Mesodermal cell (in vitro differentiated cells): ENCODE results near the gene UGT1A6.

Experiments used
- H3K27ac ChIP-seq: 2 replicates; pipeline ENCODE4 v1.7.0; 2013; ENCODE audit warnings: mild to moderate bottlenecking, low read depth, low read length, moderate library complexity; ENCODE audit not compliant: severe bottlenecking
- H3K36me3 ChIP-seq: 2 replicates; pipeline ENCODE4 v1.7.1; 2013; ENCODE audit warnings: mild to moderate bottlenecking, low read length, moderate library complexity; ENCODE audit not compliant: control insufficient read depth, insufficient read depth
- H3K4me1 ChIP-seq: one replicate; pipeline ENCODE4 v1.7.1; 2013; ENCODE audit warnings: mild to moderate bottlenecking, low read length; ENCODE audit not compliant: insufficient read depth, control insufficient read depth, poor library complexity, severe bottlenecking
- H3K4me3 ChIP-seq: 2 replicates; pipeline ENCODE4 v1.7.0; 2013; ENCODE audit warnings: low read length, control low read depth, mild to moderate bottlenecking; ENCODE audit not compliant: insufficient read depth, poor library complexity, severe bottlenecking; ENCODE audit errors: extremely low read depth
- H3K9me3 ChIP-seq: 2 replicates; pipeline ENCODE4 v1.7.1; 2013; ENCODE audit warnings: mild to moderate bottlenecking, low read length, moderate library complexity; ENCODE audit not compliant: control insufficient read depth
- WGBS, 2 experiments: methylation state at CpG; one replicate each; pipeline ENCODE4 v1.1.5; 2013; ENCODE audit warnings: missing lambda C conversion rate in 2 of 2; ENCODE audit not compliant: insufficient coverage in 2 of 2; 5-methylcytosine and 5-hydroxymethylcytosine counted together

Gene UGT1A6

DNA sequence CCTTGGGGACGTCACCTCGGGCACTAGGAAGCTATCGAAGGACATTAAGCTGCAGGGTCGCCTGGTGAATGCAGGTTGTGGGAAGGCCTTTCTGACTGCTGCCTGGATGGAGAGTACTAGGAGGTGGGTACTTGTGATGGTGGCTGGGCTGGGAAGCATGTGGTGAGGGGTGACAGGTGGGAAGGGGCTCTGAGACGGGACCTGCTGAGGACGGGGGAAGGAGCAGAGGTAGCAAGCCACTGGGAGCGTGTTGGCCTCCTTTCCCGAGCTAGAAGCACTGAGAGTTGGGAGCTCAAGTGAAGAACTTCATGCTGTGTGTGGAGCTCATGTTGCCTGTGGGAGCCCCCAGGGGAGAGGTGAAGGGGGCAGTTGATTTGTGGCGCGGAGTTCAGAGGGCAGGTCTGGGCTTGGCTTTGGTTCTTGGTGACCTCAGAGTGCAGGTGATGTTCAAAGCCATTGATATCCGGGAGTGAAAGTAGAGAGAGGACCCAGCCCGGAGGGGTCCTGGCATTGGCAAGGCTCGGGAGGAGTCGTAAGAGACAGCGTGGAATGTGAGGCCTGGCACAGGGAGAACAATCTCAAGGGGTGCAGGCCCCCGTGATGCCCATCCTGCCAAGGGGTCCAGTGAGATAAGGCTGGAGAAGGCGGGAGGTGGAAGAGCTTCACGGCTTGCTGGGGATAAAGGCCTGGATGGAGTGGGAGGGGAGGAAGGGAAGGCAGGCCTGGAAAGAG lies 98.6 kb downstream of the UGT1A6 start:
- 93 to 94% methylated on average over 12 to 18 of the region's 18 CpGs for WGBS, 2 experiments
- Histone ChIP-seq H3K4me3 (no peak overlapping the region), H3K36me3 (no peaks in the 10 kb centered on the region), H3K27ac (no peak overlapping the region), H3K9me3 (no peaks in the 10 kb centered on the region), H3K4me1 (no peaks in the 10 kb centered on the region)

DNA sequence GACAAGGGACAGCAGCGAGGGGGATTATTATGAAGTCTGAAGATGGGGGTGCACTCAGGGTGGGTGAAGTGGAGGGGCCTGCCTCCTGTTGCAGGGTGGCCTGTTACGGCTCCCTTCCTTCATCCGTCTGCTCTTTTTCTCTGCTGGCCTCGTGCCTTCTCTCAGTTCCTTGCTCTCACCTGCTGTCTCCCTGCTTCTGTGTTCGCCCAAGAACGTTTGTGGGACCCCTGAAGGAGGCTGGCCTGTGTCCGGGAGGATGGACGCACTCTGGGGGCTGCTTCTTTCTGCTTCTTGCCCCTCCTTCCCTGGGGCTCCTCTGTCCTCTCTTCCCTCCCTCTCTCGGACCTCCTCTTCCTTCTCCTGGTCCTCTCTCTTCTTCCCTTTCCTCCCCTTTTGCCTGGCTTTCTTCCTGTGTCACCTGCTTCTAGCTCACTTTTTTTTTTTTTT lies 99.2 kb downstream of the UGT1A6 start:
- H3K27ac ChIP-seq: no peak overlapping the region
- no peaks in the 10 kb centered on the region for H3K4me1 ChIP-seq
- WGBS, 2 experiments: 82 to 92% methylated on average over 9 of the region's 9 CpGs
- no peaks in the 10 kb centered on the region for H3K9me3 ChIP-seq
- H3K36me3 ChIP-seq: no peaks in the 10 kb centered on the region
- H3K4me3 ChIP-seq: no peak overlapping the region

DNA sequence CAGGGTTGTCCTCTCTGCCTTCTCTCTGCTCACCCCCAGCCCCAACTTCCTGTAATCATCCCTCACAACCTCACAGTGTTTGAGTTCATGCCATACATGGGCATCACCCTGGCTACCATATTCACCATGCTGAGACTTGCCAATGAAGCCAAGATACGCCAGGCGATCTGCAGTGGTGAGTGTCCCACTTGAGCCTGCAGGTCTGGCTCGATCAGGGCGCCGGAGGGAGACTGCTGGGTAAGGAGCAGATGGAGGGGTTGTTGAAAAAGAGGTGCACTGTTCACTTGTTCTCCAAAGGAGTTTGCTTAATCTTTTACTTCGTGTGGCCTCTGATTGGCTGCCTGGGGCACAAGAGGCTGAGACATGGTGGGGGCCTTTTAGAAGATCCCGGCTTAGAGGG lies 100.0 kb downstream of the UGT1A6 start:
- WGBS, 2 experiments: 87 to 99% methylated on average over 7 of the region's 7 CpGs
- Histone ChIP-seq H3K4me3 (no peak overlapping the region), H3K27ac (no peak overlapping the region), H3K36me3 (no peaks in the 10 kb centered on the region), H3K4me1 (no peaks in the 10 kb centered on the region), H3K9me3 (no peaks in the 10 kb centered on the region)

DNA sequence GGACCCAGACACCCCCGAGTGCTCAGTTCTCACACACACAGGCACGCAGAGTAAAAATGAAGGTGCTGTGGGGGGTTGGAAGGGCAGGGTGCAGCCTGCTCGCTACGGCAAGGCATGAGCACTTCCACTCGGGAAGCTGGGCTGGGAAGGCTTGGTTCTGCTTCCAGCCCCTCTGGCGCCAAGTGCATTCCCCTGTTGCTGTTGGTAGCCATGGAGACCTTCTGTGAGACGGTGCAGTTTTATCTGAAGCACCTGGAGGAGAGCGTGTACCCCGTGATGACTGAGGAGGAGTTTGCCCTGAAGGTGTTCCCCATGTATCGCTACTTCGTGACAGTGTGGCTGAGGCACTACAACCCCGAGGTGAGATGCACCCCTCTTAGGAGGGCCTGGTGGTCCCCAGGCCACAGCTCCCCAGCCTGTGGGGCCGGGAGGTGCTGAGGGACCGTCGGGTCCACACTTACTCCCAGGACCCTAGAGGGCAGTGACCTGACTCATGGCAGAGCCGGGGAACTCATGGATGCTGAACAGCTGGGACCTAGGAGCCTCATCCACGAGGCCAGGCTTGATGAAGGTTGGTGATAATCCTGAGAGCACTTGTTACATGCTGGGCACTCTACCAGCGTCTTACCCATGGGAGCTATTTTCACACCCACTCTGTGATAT lies 100.9 kb downstream of the UGT1A6 start:
- Histone ChIP-seq H3K9me3 (no peaks in the 10 kb centered on the region), H3K36me3 (no peaks in the 10 kb centered on the region), H3K27ac (no peak overlapping the region), H3K4me3 (no peak overlapping the region), H3K4me1 (no peaks in the 10 kb centered on the region)
- 90 to 93% methylated on average over 14 to 16 of the region's 18 CpGs for WGBS, 2 experiments

DNA sequence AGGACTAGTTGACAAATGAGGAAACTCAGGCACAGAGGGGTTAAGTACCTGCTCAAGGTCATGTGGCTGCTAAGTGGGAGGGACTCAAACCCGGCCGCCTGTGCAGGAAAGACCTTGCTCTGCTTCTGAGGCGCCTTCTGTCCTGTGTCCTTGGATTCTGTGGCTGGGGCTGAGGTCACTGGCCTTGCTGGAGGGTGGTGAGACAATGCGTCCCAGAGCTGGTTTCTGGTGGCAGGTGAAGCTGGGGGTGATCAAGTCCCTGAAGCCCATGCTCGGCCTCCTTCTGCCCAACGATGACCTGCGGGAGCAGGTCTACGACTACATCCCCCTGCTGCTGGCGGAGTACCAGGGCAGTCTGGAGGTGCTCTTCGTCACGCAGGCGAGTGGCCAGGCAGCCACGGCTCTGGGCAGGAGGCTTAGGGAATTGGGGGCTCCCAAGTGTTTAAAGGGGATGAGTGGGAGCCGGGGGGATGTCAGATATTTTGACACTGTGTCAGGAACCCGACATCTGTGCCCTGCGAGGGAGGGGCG lies 101.5 kb downstream of the UGT1A6 start:
- Histone ChIP-seq H3K36me3 (no peaks in the 10 kb centered on the region), H3K27ac (no peak overlapping the region), H3K9me3 (no peaks in the 10 kb centered on the region), H3K4me1 (no peaks in the 10 kb centered on the region), H3K4me3 (no peak overlapping the region)
- 90% methylated on average over 13 to 16 of the region's 17 CpGs for WGBS, 2 experiments

DNA sequence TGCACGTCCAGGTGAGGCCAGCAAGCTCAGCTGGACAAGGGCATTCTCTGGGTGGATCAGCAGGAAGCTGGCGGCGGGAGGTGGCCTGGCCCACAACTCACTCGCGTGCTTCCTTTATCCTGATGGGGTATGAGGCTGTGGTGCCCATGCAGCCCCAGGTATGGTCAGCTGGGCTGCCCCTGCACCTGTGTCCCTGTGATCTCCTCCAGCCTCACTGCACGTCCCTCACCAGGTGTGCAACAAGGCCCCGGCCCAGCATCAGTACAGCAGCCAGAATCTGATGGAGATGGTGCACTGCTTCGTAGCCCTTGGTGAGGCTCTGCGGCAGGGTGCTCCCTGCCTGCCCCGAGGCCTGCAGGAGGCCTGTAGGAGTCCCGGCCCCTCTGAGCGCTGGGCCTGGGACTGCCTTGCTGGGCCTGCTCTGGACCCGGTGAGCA lies 103.1 kb downstream of the UGT1A6 start:
- no peaks in the 10 kb centered on the region for H3K4me1 ChIP-seq
- H3K4me3 ChIP-seq: no peak overlapping the region
- H3K36me3 ChIP-seq: no peaks in the 10 kb centered on the region
- H3K9me3 ChIP-seq: no peaks in the 10 kb centered on the region
- WGBS, 2 experiments: 91 to 96% methylated on average over 13 of the region's 13 CpGs
- no peak overlapping the region for H3K27ac ChIP-seq

DNA sequence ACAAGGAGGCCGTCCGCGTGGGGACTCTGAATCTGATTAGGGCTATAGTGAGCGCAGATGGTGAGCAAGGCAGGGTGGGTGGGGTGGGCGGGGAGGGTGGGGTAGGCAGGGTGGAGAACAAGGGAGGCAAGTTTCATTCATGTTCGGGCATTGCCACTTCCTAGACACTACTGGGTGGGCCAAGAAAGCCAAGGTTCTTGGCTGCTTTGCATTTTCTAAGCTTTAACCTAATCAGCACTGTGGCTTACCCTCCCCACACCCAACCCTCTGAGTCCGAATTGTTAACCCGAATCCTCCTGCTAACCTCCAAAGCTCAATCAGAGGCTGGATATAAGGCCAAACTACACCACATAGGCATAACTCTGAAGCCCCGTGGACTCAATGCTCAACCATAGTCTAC lies 103.6 kb downstream of the UGT1A6 start:
- no peaks in the 10 kb centered on the region for H3K9me3 ChIP-seq
- H3K36me3 ChIP-seq: no peaks in the 10 kb centered on the region
- WGBS, 2 experiments: 90 to 100% methylated on average over 4 to 5 of the region's 9 CpGs
- no peaks in the 10 kb centered on the region for H3K4me1 ChIP-seq
- H3K27ac ChIP-seq: no peak overlapping the region
- H3K4me3 ChIP-seq: no peak overlapping the region

DNA sequence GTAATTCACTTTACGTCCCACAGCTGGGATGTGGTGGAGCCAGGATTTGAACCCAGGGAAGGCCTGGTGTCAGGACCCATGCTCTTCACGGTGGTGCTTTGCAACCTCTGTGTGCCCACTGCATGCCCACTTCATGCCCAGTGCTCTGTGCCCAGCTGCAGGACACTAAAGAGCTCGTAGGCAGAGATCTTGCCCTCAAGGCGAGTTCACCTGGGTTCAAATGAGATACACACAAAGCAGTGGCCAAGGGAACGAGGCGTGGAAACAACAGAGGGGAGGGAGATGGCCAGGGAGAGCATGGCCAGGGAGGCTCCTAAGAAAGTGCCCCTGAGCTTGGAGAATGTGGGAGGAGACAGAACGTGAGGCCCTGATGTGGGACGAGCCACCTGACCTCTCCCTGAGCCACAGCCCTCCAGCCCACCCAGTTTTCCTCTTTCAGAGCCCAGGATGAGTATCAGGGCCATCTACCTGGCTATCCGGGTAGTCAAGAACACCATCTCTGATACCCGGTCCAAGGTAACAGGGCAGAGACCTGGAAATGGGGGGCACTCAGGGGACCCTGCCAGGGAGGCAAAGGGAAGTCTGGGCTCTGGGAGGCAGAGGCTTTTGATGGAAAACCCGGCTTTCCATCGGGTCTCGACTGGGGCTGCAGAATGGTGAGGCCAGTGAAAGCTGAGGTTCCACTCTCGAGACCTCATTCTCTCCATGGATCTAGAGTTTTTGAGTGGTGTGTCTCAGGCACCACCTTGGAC lies 105.8 kb downstream of the UGT1A6 start:
- Histone ChIP-seq H3K4me1 (no peaks in the 10 kb centered on the region), H3K4me3 (no peak overlapping the region), H3K36me3 (no peaks in the 10 kb centered on the region), H3K9me3 (no peaks in the 10 kb centered on the region), H3K27ac (no peak overlapping the region)
- WGBS, 2 experiments: 76 to 91% methylated on average over 14 of the region's 14 CpGs

DNA sequence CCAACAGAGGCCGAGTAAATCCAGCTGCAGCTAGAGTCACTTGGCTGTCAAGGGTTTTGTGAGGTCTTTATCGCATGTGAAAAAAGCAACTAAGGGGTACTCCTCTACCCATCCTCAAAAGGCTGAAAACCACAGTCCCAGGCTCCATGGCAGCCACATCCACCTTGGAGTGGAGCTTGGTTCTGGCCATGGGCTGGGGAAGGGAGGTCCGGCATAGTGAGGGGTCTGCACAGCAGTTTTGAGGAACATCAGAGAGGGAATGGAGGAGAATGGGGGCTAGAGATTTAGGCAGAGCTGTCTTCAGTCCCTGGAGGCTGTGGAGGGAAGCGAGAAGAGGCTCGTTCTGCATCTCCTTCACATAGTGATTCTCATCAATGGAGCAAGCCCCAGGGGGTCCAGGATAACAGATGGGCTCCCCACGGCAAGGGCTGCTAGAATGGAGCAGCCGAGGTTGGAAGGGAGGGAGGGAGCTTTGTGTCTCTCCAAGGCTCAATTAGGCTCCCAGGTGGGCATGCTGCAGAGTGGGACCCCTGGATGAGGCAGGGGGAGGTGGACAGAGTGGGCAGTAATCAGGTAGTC lies 106.5 kb downstream of the UGT1A6 start:
- Histone ChIP-seq H3K36me3 (no peaks in the 10 kb centered on the region), H3K4me3 (no peak overlapping the region), H3K9me3 (no peaks in the 10 kb centered on the region), H3K27ac (no peak overlapping the region), H3K4me1 (no peaks in the 10 kb centered on the region)
- 42 to 60% methylated on average over 2 to 3 of the region's 7 CpGs for WGBS, 2 experiments

DNA sequence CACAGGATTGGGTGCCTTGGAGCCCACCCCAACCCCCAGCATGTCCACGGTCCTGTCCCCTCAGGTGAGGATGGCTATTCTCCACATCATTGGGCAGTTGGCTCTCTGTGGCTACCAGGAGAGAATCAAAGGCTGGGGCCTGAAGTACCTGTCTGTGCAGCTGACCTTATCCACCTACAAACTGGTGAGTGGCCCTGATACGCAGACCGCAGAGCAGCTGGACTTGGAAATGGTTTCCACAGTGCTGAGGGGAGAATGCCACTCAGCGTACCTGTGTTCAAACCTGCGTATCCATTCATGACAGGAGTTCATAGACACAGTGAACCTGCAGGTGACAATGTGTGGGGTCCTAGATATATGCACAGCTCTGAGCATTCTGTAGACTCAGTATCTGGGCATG lies 107.0 kb downstream of the UGT1A6 start:
- Histone ChIP-seq H3K4me3 (no peak overlapping the region), H3K4me1 (no peaks in the 10 kb centered on the region), H3K27ac (no peak overlapping the region), H3K9me3 (no peaks in the 10 kb centered on the region), H3K36me3 (no peaks in the 10 kb centered on the region)
- WGBS, 2 experiments: 71 to 75% methylated on average over 4 to 5 of the region's 5 CpGs
